ENCODE results near the gene MORN5.

- no peak for TF ChIP-seq ZFP30 (CRISPR knock-in tag; IDR thresholded peaks at IDR 0.05)
- no peak for TF ChIP-seq GLIS3 (CRISPR knock-in tag; IDR thresholded peaks at IDR 0.05)
- no peak for TF ChIP-seq POU6F1 (CRISPR knock-in tag; IDR thresholded peaks at IDR 0.05; ENCODE audit: borderline replicate concordance, low read depth)
- TF ChIP-seq RARB (CRISPR knock-in tag; IDR thresholded peaks at IDR 0.05): no peak
- no peak for TF ChIP-seq ISL1 (CRISPR knock-in tag; IDR thresholded peaks at IDR 0.05)
Observed at GRCh38 chr9:122191584-122191983, 31.9 kb downstream of the MORN5 start.

Measured in SK-N-SH treated with all-trans-retinoic acid at 6 μM for 48 hours (cell line).